GM13976 (cell line): Measurements from ENCODE around the gene RNF175.

Experiments used
- DNase-seq: peaks from one replicate; pipeline ENCODE4 v3.0.0; 2012; ENCODE audit warnings: low spot score
- CTCF ChIP-seq: IDR thresholded peaks from 2 replicates; pipeline ENCODE4 v1.5.1; 2012; ENCODE audit warnings: borderline replicate concordance, mild to moderate bottlenecking; ENCODE audit not compliant: insufficient read depth; ENCODE audit errors: extremely low read depth, missing control alignments, control extremely low read depth
- in situ Hi-C: fragments of 300-500 bp; cut with MboI; formaldehyde crosslinking; loops from one replicate; pipeline ENCODE4 v1.12.0; 2022; ENCODE audit warnings: low sequenced_read_pairs, mixed read lengths, inconsistent platforms; ENCODE audit not compliant: unreplicated experiment

RNF175 gene

GRCh38 chr4:153713866-153714646 lies 45.8 kb downstream of the RNF175 start:
- TF ChIP-seq CTCF: no peak
- no peak for DNase-seq
- in situ Hi-C loops: no loop called here

GRCh38 chr4:153710681-153711080 lies 49.1 kb downstream of the RNF175 start:
- TF ChIP-seq CTCF: no peak
- DNase-seq: no peak
- in situ Hi-C loops: no loop called here

GRCh38 chr4:153706519-153706918 lies 53.3 kb downstream of the RNF175 start:
- no peak for DNase-seq
- TF ChIP-seq CTCF: no peak
- in situ Hi-C loops: no loop called here

GRCh38 chr4:153705743-153706468 lies 53.9 kb downstream of the RNF175 start:
- TF ChIP-seq CTCF: no peak

GRCh38 chr4:153704522-153704921 lies 55.3 kb downstream of the RNF175 start:
- in situ Hi-C loops: no loop called here
- no peak for TF ChIP-seq CTCF
- DNase-seq: no peak

More at GRCh38 chr4:153705743-153706468, 53.9 kb downstream of the RNF175 start:
- in situ Hi-C loops: no loop called here
- no peak for DNase-seq

GRCh38 chr4:153684971-153685371 lies 74.9 kb downstream of the RNF175 start:
- no peak for TF ChIP-seq CTCF
- in situ Hi-C loops: no loop called here
- DNase-seq: no peak
